Measurements from ENCODE around the gene KIF1B. TPM values are rescaled to one million over a fixed set of nuclear protein-coding genes. Genes with fewer than 3 reads are reported as not detected.
A peak's percentile ranks its signal among the peaks of the same experiment; 100 is the strongest.

The KIF1B gene
- total and polyA plus RNA-seq, 2 donors (not counting 1 experiment from before 2014, with no cell fraction given), result 3.5 to 16.4 TPM

GRCh38 chr1:10209590-10209904 is 823 bp upstream of the KIF1B start:
- Histone ChIP-seq H2AFZ (ENCODE audit: insufficient read depth, low read depth, low read length, poor library complexity, severe bottlenecking) (peak overlapping the region; percentile 97), H3K4me2 (replicated peaks; ENCODE audit: low read depth, low read length, poor library complexity, severe bottlenecking) (peak overlapping the region; percentile 91), H3K36me3 (replicated peaks in 1 of 2; ENCODE audit: control extremely low read depth in 1 of 2, control insufficient read depth in 1 of 2, extremely low read depth in 1 of 2, insufficient read depth in 2 of 2, low read length in 1 of 2) (no peaks in the 10 kb centered on the region), H3K27me3 (replicated peaks in 1 of 4; ENCODE audit: control extremely low read depth in 1 of 4, control insufficient read depth in 3 of 4, insufficient read depth in 4 of 4, low read length in 3 of 4) (peaks cover 0 to 4% (median under 1%) of the 10 kb centered on the region in 4 experiments), H3K9me3 (ENCODE audit: control extremely low read depth in 1 of 3, control insufficient read depth in 2 of 3, insufficient read depth in 1 of 3, low read length in 2 of 3) (no peaks in the 10 kb centered on the region), H3K4me3 (ENCODE audit: control extremely low read depth in 1 of 5, extremely low read depth in 1 of 5, insufficient read depth in 1 of 5, low read depth in 2 of 5, low read length in 4 of 5) (peak overlapping the region; percentile 55 to 95 (median 77)), H3K27ac (ENCODE audit: low read length in 2 of 2) (peak overlapping the region in 1 of 2 donors; percentile 33), H4K20me1 (ENCODE audit: control insufficient read depth, insufficient read depth, low read length, poor library complexity, severe bottlenecking) (no peaks in the 10 kb centered on the region), H3K9ac (ENCODE audit: low read length) (peak overlapping the region; percentile 75), H3K4me1 (ENCODE audit: control insufficient read depth in 2 of 2, insufficient read depth in 2 of 2, low read length in 2 of 2) (peaks cover 6 to 18% of the 10 kb centered on the region in 2 donors), H3K79me2 (ENCODE audit: control insufficient read depth, insufficient read depth, low read length) (no peaks in the 10 kb centered on the region)
- 5% methylated on average over 5 of the region's 8 CpGs for WGBS (ENCODE audit: insufficient coverage)
- H3K4me3 Mint-ChIP-seq, result peak overlapping the region; percentile 95
- H3K9me3 Mint-ChIP-seq (ENCODE audit: insufficient read depth), result no peaks in the 10 kb centered on the region
- intact Hi-C loops (cut with micrococcal nuclease), result no loop called here
- no peaks in the 10 kb centered on the region for H3K27me3 Mint-ChIP-seq
- ChIA-PET CTCF (interaction anchor here (1.0 to 2.4 kb wide), 17 partner anchors 8 to 333 kb away, joined by 3 to 19 read pairs (median 3); partner anchors contain the start of genes CENPS, PEX14 and PGD), POLR2A (interaction anchor here (1.0 to 1.2 kb wide), 2 partner anchors 189 to 220 kb away, joined by 3 to 7 read pairs; partner anchors contain the start of gene CENPS)
- DNase-seq, result no peak
- peak overlapping the region; percentile 86 for H3K27ac Mint-ChIP-seq
- ATAC-seq (ENCODE audit: low read depth), result no peak
- TF ChIP-seq CTCF (IDR thresholded peaks at IDR 0.05) (no peak), EZH2 (IDR thresholded peaks at IDR 0.05; ENCODE audit: borderline replicate concordance, insufficient read depth, low read depth, low read length, poor library complexity, severe bottlenecking) (no peak)
- H3K4me1 Mint-ChIP-seq, result peaks cover 24% of the 10 kb centered on the region

All from B cell (primary cell).